NT2/D1 (cell line): ENCODE measurements around the gene SBF2.

Experiments used
- DNase-seq: peaks from one replicate; pipeline ENCODE4 v3.0.0-alpha.2; 2011; ENCODE audit warnings: low read depth, low spot score
- H3K27me3 ChIP-seq: 2 replicates; pipeline ENCODE4 v1.6.0; 2011; ENCODE audit warnings: mild to moderate bottlenecking; ENCODE audit not compliant: insufficient read length, insufficient read depth
- H3K36me3 ChIP-seq: 2 replicates; pipeline ENCODE4 v1.6.1; 2011; ENCODE audit warnings: mild to moderate bottlenecking, low read length, mixed read lengths; ENCODE audit not compliant: insufficient read depth, insufficient read length
- H3K4me1 ChIP-seq: 2 replicates; pipeline ENCODE4 v1.5.1; 2011; ENCODE audit not compliant: insufficient read depth, insufficient read length
- H3K4me3 ChIP-seq: 2 replicates; pipeline ENCODE4 v1.5.1; 2011; ENCODE audit warnings: low read depth; ENCODE audit not compliant: insufficient read length
- H3K9ac ChIP-seq: 2 replicates; pipeline ENCODE4 v1.6.0; 2011; ENCODE audit warnings: low read depth; ENCODE audit not compliant: insufficient read length
- H3K9me3 ChIP-seq: 2 replicates; pipeline ENCODE4 v1.5.1; 2011; ENCODE audit warnings: mild to moderate bottlenecking, low read length; ENCODE audit not compliant: insufficient read depth
- SUZ12 ChIP-seq: IDR thresholded peaks from 2 replicates; pipeline ENCODE4 v1.6.1; 2011; ENCODE audit not compliant: insufficient read length, insufficient read depth; ENCODE audit errors: extremely low read depth
- YY1 ChIP-seq: IDR thresholded peaks from 2 replicates; pipeline ENCODE4 v1.6.1; 2011; ENCODE audit not compliant: insufficient read length, insufficient read depth
- ZNF274 ChIP-seq: IDR thresholded peaks from 2 replicates; pipeline ENCODE4 v1.6.1; 2011; ENCODE audit warnings: mild to moderate bottlenecking, low read depth, low read length

SBF2 gene

GRCh38 chr11:10320736-10321465 lies 26.9 kb upstream of the SBF2 start:
- no peaks in the 10 kb centered on the region for H3K27me3 ChIP-seq

GRCh38 chr11:10319702-10320558 lies 25.9 kb upstream of the SBF2 start:
- Histone ChIP-seq H3K9me3 (no peaks in the 10 kb centered on the region), H3K36me3 (no peaks in the 10 kb centered on the region), H3K4me1 (peaks cover 2% of the 10 kb centered on the region), H3K9ac (no peak overlapping the region), H3K27me3 (no peaks in the 10 kb centered on the region), H3K4me3 (no peak overlapping the region)
- TF ChIP-seq ZNF274 (no peak), SUZ12 (no peak), YY1 (no peak)
- DNase-seq: no peak

More at GRCh38 chr11:10320736-10321465, 26.9 kb upstream of the SBF2 start:
- no peak overlapping the region for H3K4me3 ChIP-seq
- no peaks in the 10 kb centered on the region for H3K9me3 ChIP-seq
- TF ChIP-seq ZNF274 (no peak), YY1 (no peak), SUZ12 (no peak)
- no peaks in the 10 kb centered on the region for H3K36me3 ChIP-seq
- H3K4me1 ChIP-seq: peaks cover 2% of the 10 kb centered on the region
- H3K9ac ChIP-seq: no peak overlapping the region
- no peak for DNase-seq

- Histone ChIP-seq H3K9me3 (no peaks in the 10 kb centered on the region), H3K4me1 (peaks cover 2% of the 10 kb centered on the region), H3K9ac (no peak overlapping the region), H3K4me3 (no peak overlapping the region), H3K36me3 (no peaks in the 10 kb centered on the region), H3K27me3 (no peaks in the 10 kb centered on the region)
- TF ChIP-seq ZNF274: no peak
- no peak for TF ChIP-seq YY1
- TF ChIP-seq SUZ12: no peak
- no peak for DNase-seq
Measured at GRCh38 chr11:10318527-10318802, 24.4 kb upstream of the SBF2 start.

GRCh38 chr11:10317776-10318526 lies 23.9 kb upstream of the SBF2 start:
- Histone ChIP-seq H3K4me1 (no peaks in the 10 kb centered on the region), H3K36me3 (no peaks in the 10 kb centered on the region), H3K9me3 (no peaks in the 10 kb centered on the region), H3K9ac (no peak overlapping the region), H3K27me3 (no peaks in the 10 kb centered on the region), H3K4me3 (no peak overlapping the region)
- DNase-seq: no peak
- no peak for TF ChIP-seq ZNF274
- TF ChIP-seq SUZ12: no peak
- TF ChIP-seq YY1: no peak

- H3K4me3 ChIP-seq: no peak overlapping the region
- no peaks in the 10 kb centered on the region for H3K36me3 ChIP-seq
- no peaks in the 10 kb centered on the region for H3K9me3 ChIP-seq
- no peaks in the 10 kb centered on the region for H3K4me1 ChIP-seq
- TF ChIP-seq ZNF274: no peak
- no peak for TF ChIP-seq YY1
- no peak for TF ChIP-seq SUZ12
- no peak overlapping the region for H3K9ac ChIP-seq
- no peaks in the 10 kb centered on the region for H3K27me3 ChIP-seq
- DNase-seq: no peak
Measured at GRCh38 chr11:10317151-10317755, 23.2 kb upstream of the SBF2 start.

GRCh38 chr11:10315083-10315482 lies 21.1 kb upstream of the SBF2 start:
- no peaks in the 10 kb centered on the region for H3K4me1 ChIP-seq
- TF ChIP-seq ZNF274 (no peak), SUZ12 (no peak), YY1 (no peak)
- DNase-seq: no peak
- no peaks in the 10 kb centered on the region for H3K9me3 ChIP-seq
- H3K27me3 ChIP-seq: no peaks in the 10 kb centered on the region
- no peak overlapping the region for H3K9ac ChIP-seq
- no peaks in the 10 kb centered on the region for H3K36me3 ChIP-seq
- no peak overlapping the region for H3K4me3 ChIP-seq
